ENCODE results near the gene CLEC4F. TPM values are rescaled to one million over a fixed set of nuclear protein-coding genes. Genes with fewer than 3 reads are reported as not detected.

The CLEC4F gene
- total and polyA plus RNA-seq, 12 donors = 0.06 to 2.4 (median 0.30) TPM; not detected in 2

- no peak overlapping the region for H3K27ac ChIP-seq
- peaks cover 6 to 45% (median 28%) of the 10 kb centered on the region in 7 donors for H3K27me3 ChIP-seq
- TF ChIP-seq CTCF (IDR thresholded peaks at IDR 0.05) = no peak
- intact Hi-C loops (cut with DNase I) = loop anchor here in 4 of 10 donors (10.0 kb wide), 1 partner anchor 149 kb away; no protein-coding TSS in a partner anchor
- ATAC-seq (no peak), DNase-seq (no peak)
- 69 to 74% methylated on average over 4 of the region's 4 CpGs for WGBS, 2 donors
- no peaks in the 10 kb centered on the region for H3K36me3 ChIP-seq
- peaks cover 0 to 15% (median 0%) of the 10 kb centered on the region in 11 donors for H3K9me3 ChIP-seq
- no peak overlapping the region for H3K4me3 ChIP-seq
- peaks cover 0 to 18% (median 3%) of the 10 kb centered on the region in 9 donors for H3K4me1 ChIP-seq
Observed at GRCh38 chr2:70795164-70795995, 25.0 kb downstream of the CLEC4F start.

- no peak overlapping the region for H3K4me3 ChIP-seq
- no peak for ATAC-seq
- 82 to 83% methylated on average over 2 of the region's 2 CpGs for WGBS, 2 donors
- H3K9me3 ChIP-seq = no peaks in the 10 kb centered on the region
- peaks cover 10 to 58% (median 47%) of the 10 kb centered on the region in 7 donors for H3K27me3 ChIP-seq
- DNase-seq = no peak
- peaks cover 2 to 29% (median 11%) of the 10 kb centered on the region in 9 donors for H3K4me1 ChIP-seq
- no peak overlapping the region for H3K27ac ChIP-seq
- TF ChIP-seq CTCF (IDR thresholded peaks at IDR 0.05) = no peak
- H3K36me3 ChIP-seq = no peaks in the 10 kb centered on the region
- intact Hi-C loops (cut with DNase I) = loop anchor here in 6 of 10 donors (5.0 to 10.0 kb wide), 3 partner anchors 69 to 154 kb away; no protein-coding TSS in a partner anchor
Observed at GRCh38 chr2:70793450-70793849, 26.9 kb downstream of the CLEC4F start.

- DNase-seq = no peak
- TF ChIP-seq CTCF (IDR thresholded peaks at IDR 0.05) = no peak
- intact Hi-C loops (cut with DNase I) = loop anchor here in 6 of 10 donors (5.0 to 10.0 kb wide), 3 partner anchors 72 to 157 kb away; no protein-coding TSS in a partner anchor
- no peak within 1 kb of the TSS for H3K27ac ChIP-seq
- peaks cover 10 to 81% (median 71%) of the 10 kb centered on the region in 7 donors for H3K27me3 ChIP-seq
- no peaks in the 10 kb centered on the region for H3K36me3 ChIP-seq
- peak in 5 of 8 donors; percentile 13 to 33 (median 25) for ATAC-seq
- no peaks in the 10 kb centered on the region for H3K9me3 ChIP-seq
- WGBS, 2 donors = 3% methylated on average over 69 of the region's 69 CpGs
- H3K4me1 ChIP-seq = peaks cover 2 to 26% (median 11%) of the 10 kb centered on the region in 9 donors
- peak within 1 kb of the TSS in 9 of 10 donors; percentile 22 to 46 (median 41) for H3K4me3 ChIP-seq
Observed at GRCh38 chr2:70790136-70790828, 30.1 kb downstream of the CLEC4F start, which contains the start of gene FIGLA. Gene FIGLA (minus strand): TSS chr2:70790643. CDS start chr2:70790638, 5 bp downstream.
